SK-N-MC (cell line): ENCODE results near the gene RGS2.

Experiments used
- EZH2 ChIP-seq: fragments of 200-600 bp; sonication (generic); IDR thresholded peaks from one replicate; pipeline ENCODE4 v1.6.1; 2017; ENCODE audit warnings: antibody characterized with exemption
- POLR2AphosphoS5 ChIP-seq: IDR thresholded peaks from 2 replicates; pipeline ENCODE4 v1.6.1; 2012; ENCODE audit warnings: mild to moderate bottlenecking, low read depth, low read length, borderline replicate concordance

DNA sequence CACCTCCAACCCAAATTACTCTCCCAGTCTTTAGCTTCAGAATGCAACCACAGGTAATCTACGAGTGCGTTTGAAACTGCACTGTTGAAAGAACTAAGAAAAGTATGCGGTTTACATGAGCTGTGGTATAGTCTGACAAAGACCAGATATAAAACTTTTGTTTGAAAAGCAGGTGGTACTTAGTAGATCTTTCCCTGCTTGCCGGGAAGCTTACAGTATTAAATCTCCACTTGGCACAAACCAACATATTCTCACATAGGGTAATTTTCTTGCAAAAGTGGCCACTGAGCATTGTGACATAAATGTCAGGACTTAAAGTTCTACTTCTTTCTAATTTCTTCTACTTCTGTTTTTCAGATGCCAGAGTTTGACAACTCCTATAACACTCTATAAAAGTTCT, 8.4 kb downstream of the RGS2 start:
- no peak for TF ChIP-seq EZH2
- TF ChIP-seq POLR2AphosphoS5 = no peak
